Trophoblast cell (in vitro differentiated cells and primary cell): ENCODE results near the gene CDH22.

Experiments used
- DNase-seq, 2 donors: peaks; one replicate each; pipeline ENCODE4 v3.0.0-alpha.2; 2016
- H2AFZ ChIP-seq: 2 replicates; pipeline ENCODE4 v1.6.1; 2013; ENCODE audit warnings: low read length, moderate library complexity, mild to moderate bottlenecking; ENCODE audit not compliant: insufficient read depth, poor library complexity
- H2AK5ac ChIP-seq: 2 replicates; pipeline ENCODE4 v1.6.1; 2013; ENCODE audit warnings: mild to moderate bottlenecking, low read length
- H2BK120ac ChIP-seq: 2 replicates; pipeline ENCODE4 v1.6.1; 2013; ENCODE audit warnings: low read length, mild to moderate bottlenecking, moderate library complexity; ENCODE audit not compliant: insufficient read depth, poor library complexity
- H2BK12ac ChIP-seq: 2 replicates; pipeline ENCODE4 v1.6.1; 2013; ENCODE audit warnings: mild to moderate bottlenecking, low read length, moderate library complexity
- H2BK5ac ChIP-seq: 2 replicates; pipeline ENCODE4 v1.6.1; 2013; ENCODE audit warnings: low read length, low read depth, moderate library complexity, mild to moderate bottlenecking; ENCODE audit not compliant: poor library complexity
- H3K14ac ChIP-seq: 2 replicates; pipeline ENCODE4 v1.6.1; 2013; ENCODE audit warnings: mild to moderate bottlenecking, low read length
- H3K18ac ChIP-seq: 2 replicates; pipeline ENCODE4 v1.6.1; 2013; ENCODE audit warnings: mild to moderate bottlenecking, low read length
- H3K23ac ChIP-seq: 2 replicates; pipeline ENCODE4 v1.6.1; 2013; ENCODE audit warnings: low read length
- H3K27ac ChIP-seq: 2 replicates; pipeline ENCODE4 v1.5.1; 2013; ENCODE audit warnings: low read depth, mild to moderate bottlenecking, inconsistent platforms, low read length, moderate library complexity
- H3K27me3 ChIP-seq: 2 replicates; pipeline ENCODE4 v1.6.1; 2013; ENCODE audit warnings: inconsistent platforms, mild to moderate bottlenecking, low read length, moderate library complexity; ENCODE audit not compliant: insufficient read depth
- H3K36me3 ChIP-seq, 2 experiments: 1 replicate in 1 of 2; 2 replicates in 1 of 2; pipeline ENCODE4 v1.6.1; 2013; ENCODE audit warnings: low read length in 2 of 2, mild to moderate bottlenecking in 2 of 2, moderate library complexity in 1 of 2; ENCODE audit not compliant: insufficient read depth in 2 of 2, control insufficient read depth in 1 of 2
- H3K4ac ChIP-seq: 2 replicates; pipeline ENCODE4 v1.6.1; 2013; ENCODE audit warnings: low read depth, mild to moderate bottlenecking, low read length, moderate library complexity
- H3K4me1 ChIP-seq, 2 experiments: 1 replicate in 1 of 2; 2 replicates in 1 of 2; pipeline ENCODE4 v1.6.1; 2013; ENCODE audit warnings: low read length in 2 of 2, mild to moderate bottlenecking in 2 of 2, moderate library complexity in 1 of 2; ENCODE audit not compliant: insufficient read depth in 2 of 2, control insufficient read depth in 1 of 2
- H3K4me2 ChIP-seq: 2 replicates; pipeline ENCODE4 v1.6.1; 2013; ENCODE audit warnings: inconsistent platforms, mild to moderate bottlenecking, low read length, moderate library complexity
- H3K4me3 ChIP-seq: 2 replicates; pipeline ENCODE4 v1.5.1; 2013; ENCODE audit warnings: mild to moderate bottlenecking, low read depth, low read length, inconsistent platforms
- H3K79me1 ChIP-seq: one replicate; pipeline ENCODE4 v1.6.1; 2013; ENCODE audit warnings: low read length
- H3K79me2 ChIP-seq: 2 replicates; pipeline ENCODE4 v1.6.1; 2013; ENCODE audit warnings: low read length, mild to moderate bottlenecking; ENCODE audit not compliant: control insufficient read depth, insufficient read depth, poor library complexity
- H3K9ac ChIP-seq: 2 replicates; pipeline ENCODE4 v1.6.1; 2013; ENCODE audit warnings: mild to moderate bottlenecking, low read length
- H3K9me3 ChIP-seq: 2 replicates; pipeline ENCODE4 v1.6.1; 2013; ENCODE audit warnings: low read depth, mild to moderate bottlenecking, control low read depth, inconsistent platforms, low read length; ENCODE audit not compliant: insufficient read depth
- H4K12ac ChIP-seq: 2 replicates; pipeline ENCODE4 v1.6.1; 2013; ENCODE audit warnings: low read depth, mild to moderate bottlenecking, low read length, moderate library complexity
- H4K8ac ChIP-seq: 2 replicates; pipeline ENCODE4 v1.6.1; 2013; ENCODE audit warnings: low read depth, mild to moderate bottlenecking, low read length, moderate library complexity
- H4K91ac ChIP-seq: one replicate; pipeline ENCODE4 v1.6.1; 2013; ENCODE audit warnings: low read depth, mild to moderate bottlenecking, low read length, moderate library complexity
- WGBS: extraction: QIAGEN DNeasy Blood & Tissue Kit; methylation state at CpG from one replicate; pipeline ENCODE4 v1.1.7; 2013; ENCODE audit warnings: missing lambda C conversion rate; ENCODE audit not compliant: insufficient read length, insufficient coverage; ENCODE audit errors: extremely low coverage; 5-methylcytosine and 5-hydroxymethylcytosine counted together

Gene CDH22

GRCh38 chr20:46277602-46278001 lies 30.7 kb downstream of the CDH22 start:
- Histone ChIP-seq H2BK12ac (no peak overlapping the region), H4K12ac (no peak overlapping the region), H3K9me3 (no peaks in the 10 kb centered on the region), H4K8ac (no peak overlapping the region), H3K4me3 (no peak overlapping the region), H3K79me2 (no peaks in the 10 kb centered on the region), H2AK5ac (no peak overlapping the region), H2BK120ac (no peak overlapping the region), H3K79me1 (no peaks in the 10 kb centered on the region), H3K4me1 (no peaks in the 10 kb centered on the region), H4K91ac (no peak overlapping the region), H3K18ac (no peak overlapping the region), H3K27me3 (no peaks in the 10 kb centered on the region), H3K4me2 (no peak overlapping the region), H3K9ac (no peak overlapping the region), H2AFZ (no peak overlapping the region), H2BK5ac (no peak overlapping the region), H3K23ac (no peak overlapping the region), H3K14ac (no peak overlapping the region), H3K36me3 (no peaks in the 10 kb centered on the region), H3K27ac (no peak overlapping the region), H3K4ac (no peak overlapping the region)
- no CpG with 5 or more reads among the region's 8 CpGs for WGBS
- no peak for DNase-seq

- Histone ChIP-seq H3K27ac (no peak overlapping the region), H4K91ac (no peak overlapping the region), H2BK5ac (no peak overlapping the region), H2BK120ac (no peak overlapping the region), H4K8ac (no peak overlapping the region), H3K9me3 (no peaks in the 10 kb centered on the region), H2AK5ac (no peak overlapping the region), H3K23ac (no peak overlapping the region), H3K14ac (no peak overlapping the region), H3K9ac (no peak overlapping the region), H2AFZ (no peak overlapping the region), H3K27me3 (no peaks in the 10 kb centered on the region), H3K79me2 (no peaks in the 10 kb centered on the region), H2BK12ac (no peak overlapping the region), H3K4me2 (no peak overlapping the region), H3K4me3 (no peak overlapping the region), H3K79me1 (no peaks in the 10 kb centered on the region), H4K12ac (no peak overlapping the region), H3K18ac (no peak overlapping the region), H3K36me3 (no peaks in the 10 kb centered on the region), H3K4me1 (no peaks in the 10 kb centered on the region), H3K4ac (no peak overlapping the region)
- no peak for DNase-seq
- no CpG with 5 or more reads among the region's 4 CpGs for WGBS
Measured at GRCh38 chr20:46276531-46276930, 31.8 kb downstream of the CDH22 start.

- Histone ChIP-seq H2AK5ac (no peak overlapping the region), H4K8ac (no peak overlapping the region), H3K27me3 (no peaks in the 10 kb centered on the region), H3K4ac (no peak overlapping the region), H2AFZ (no peak overlapping the region), H3K4me2 (no peak overlapping the region), H2BK120ac (no peak overlapping the region), H3K9me3 (no peaks in the 10 kb centered on the region), H3K27ac (no peak overlapping the region), H3K4me3 (no peak overlapping the region), H2BK12ac (no peak overlapping the region), H3K14ac (no peak overlapping the region), H4K91ac (no peak overlapping the region), H3K36me3 (no peaks in the 10 kb centered on the region), H3K18ac (no peak overlapping the region), H3K79me2 (no peaks in the 10 kb centered on the region), H3K23ac (no peak overlapping the region), H3K9ac (no peak overlapping the region), H4K12ac (no peak overlapping the region), H3K4me1 (no peaks in the 10 kb centered on the region), H3K79me1 (no peaks in the 10 kb centered on the region), H2BK5ac (no peak overlapping the region)
- WGBS, result no CpG with 5 or more reads among the region's 4 CpGs
- DNase-seq, result no peak
Measured at GRCh38 chr20:46275091-46275490, 33.2 kb downstream of the CDH22 start.

GRCh38 chr20:46273717-46274116 lies 34.6 kb downstream of the CDH22 start:
- no peaks in the 10 kb centered on the region for H3K27me3 ChIP-seq
- no peaks in the 10 kb centered on the region for H3K79me1 ChIP-seq

More at GRCh38 chr20:46273717-46274116, 34.6 kb downstream of the CDH22 start:
- Histone ChIP-seq H3K4me2 (no peak overlapping the region), H3K4me3 (no peak overlapping the region), H3K27ac (no peak overlapping the region), H2BK5ac (no peak overlapping the region), H3K9ac (no peak overlapping the region), H4K91ac (no peak overlapping the region), H2AK5ac (no peak overlapping the region), H3K4ac (no peak overlapping the region), H3K23ac (no peak overlapping the region), H2AFZ (no peak overlapping the region), H3K9me3 (peaks cover 2% of the 10 kb centered on the region), H4K8ac (no peak overlapping the region), H4K12ac (no peak overlapping the region), H3K79me2 (no peaks in the 10 kb centered on the region), H3K14ac (no peak overlapping the region), H3K36me3 (no peaks in the 10 kb centered on the region), H3K18ac (no peak overlapping the region), H2BK12ac (no peak overlapping the region), H2BK120ac (no peak overlapping the region), H3K4me1 (no peaks in the 10 kb centered on the region)
- no CpG with 5 or more reads among the region's 2 CpGs for WGBS
- DNase-seq, result no peak
